Measurements from ENCODE around the gene COPS2. TPM values are rescaled to one million over a fixed set of nuclear protein-coding genes. Genes with fewer than 3 reads are reported as not detected.
A peak's percentile ranks its signal among the peaks of the same experiment; 100 is the strongest.
"Not testable (repeated sequence)": the region's sequence is repeated elsewhere in the genome, so short reads cannot be mapped to it uniquely, and the experiment has no call there.

The COPS2 gene
- total RNA-seq = 70.8 TPM

- DNase-seq (ENCODE audit: low spot score) = peak; percentile 95
These were observed at the start of gene COPS2 for GRCh38 chr15:49155110-49155833. TSS of gene COPS2 (minus strand) at chr15:49155599. CDS start at chr15:49155578, 21 bp downstream.

GRCh38 chr15:49200347-49200746 is 44.9 kb upstream of the COPS2 start:
- DNase-seq (ENCODE audit: low spot score) = no peak

- DNase-seq (ENCODE audit: low spot score) = no peak
These were observed 44.3 kb upstream of the COPS2 start for GRCh38 chr15:49199666-49200065.

DNA sequence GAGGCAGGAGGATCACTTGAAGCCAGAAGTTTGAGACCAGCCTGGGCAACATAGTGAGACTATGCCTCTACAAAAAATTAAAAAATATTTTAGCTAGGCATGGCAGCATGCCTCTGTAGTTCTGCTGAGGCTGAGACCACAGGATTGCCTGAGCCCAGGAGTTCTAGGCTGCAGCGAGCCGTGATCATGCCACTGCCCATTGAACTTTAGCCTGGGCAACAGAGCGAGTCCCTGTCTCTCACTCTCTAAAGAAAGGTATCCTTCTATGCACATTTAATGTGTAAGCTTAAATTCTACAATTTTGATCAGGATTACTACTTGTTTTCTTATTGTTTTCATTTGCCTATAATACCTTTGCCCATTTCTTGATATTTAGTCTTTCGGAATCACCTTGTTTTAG is 41.5 kb upstream of the COPS2 start:
- no peak for DNase-seq (ENCODE audit: low spot score)

DNA sequence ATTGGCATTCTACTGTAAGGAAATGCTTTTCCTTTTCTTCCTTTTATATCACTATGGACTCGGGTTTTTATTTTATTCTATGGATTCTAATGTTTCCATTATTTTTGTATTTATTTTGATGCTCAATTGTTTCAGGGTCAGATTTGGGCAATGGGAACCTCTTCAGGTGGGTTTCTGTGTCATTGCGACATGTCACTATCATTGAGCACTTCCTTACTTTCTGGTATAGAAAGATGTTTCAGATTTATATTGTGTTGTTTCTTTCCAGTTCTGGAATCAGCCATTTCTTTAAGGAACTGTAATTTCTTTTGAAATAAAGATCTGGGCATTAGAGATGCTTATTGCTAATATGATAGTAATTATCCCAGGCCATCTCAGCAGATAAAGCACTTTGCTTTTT is 36.5 kb upstream of the COPS2 start:
- DNase-seq (ENCODE audit: low spot score) = no peak

DNA sequence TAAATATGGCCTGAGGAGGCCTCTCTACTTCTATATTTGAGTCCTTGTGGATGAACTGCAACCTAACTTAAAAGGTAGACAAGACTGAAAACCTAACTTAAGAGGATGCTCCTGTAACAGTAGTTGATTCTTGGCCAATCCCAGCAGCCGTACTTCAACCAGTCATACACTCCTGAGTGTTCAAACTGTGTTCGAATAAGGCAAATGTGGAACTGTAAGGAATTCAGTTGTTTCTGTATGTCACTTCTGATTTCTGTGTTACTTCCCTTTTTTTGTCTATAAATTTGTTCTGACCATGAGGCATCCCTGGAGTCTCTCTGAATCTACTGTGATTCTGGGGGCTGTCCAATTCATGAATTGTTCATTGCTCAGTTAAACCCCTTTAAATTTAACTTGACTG is 35.2 kb upstream of the COPS2 start:
- DNase-seq (ENCODE audit: low spot score) = no peak

DNA sequence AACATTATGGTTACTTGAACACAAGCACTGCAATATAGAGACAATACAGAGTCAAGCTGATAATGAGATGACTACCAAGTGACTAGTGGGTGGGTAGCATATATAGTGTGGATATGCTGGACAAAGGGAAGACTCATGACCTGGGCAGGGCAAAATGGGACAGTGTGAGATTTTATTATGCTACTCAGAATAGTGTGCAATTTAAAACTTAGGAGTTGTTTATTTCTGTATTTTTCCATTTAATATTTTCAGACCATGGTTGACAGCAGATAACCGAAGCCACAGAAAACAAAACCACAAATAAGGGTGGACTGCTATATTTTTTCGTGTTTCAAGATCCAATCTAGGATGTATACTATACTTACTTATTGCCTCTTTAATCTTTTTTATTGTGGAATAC is 34.2 kb upstream of the COPS2 start:
- no peak for DNase-seq (ENCODE audit: low spot score)

GRCh38 chr15:49188933-49189332 is 33.5 kb upstream of the COPS2 start:
- DNase-seq (ENCODE audit: low spot score) = no peak

GRCh38 chr15:49187549-49188245 is 32.3 kb upstream of the COPS2 start:
- no peak for DNase-seq (ENCODE audit: low spot score)

DNA sequence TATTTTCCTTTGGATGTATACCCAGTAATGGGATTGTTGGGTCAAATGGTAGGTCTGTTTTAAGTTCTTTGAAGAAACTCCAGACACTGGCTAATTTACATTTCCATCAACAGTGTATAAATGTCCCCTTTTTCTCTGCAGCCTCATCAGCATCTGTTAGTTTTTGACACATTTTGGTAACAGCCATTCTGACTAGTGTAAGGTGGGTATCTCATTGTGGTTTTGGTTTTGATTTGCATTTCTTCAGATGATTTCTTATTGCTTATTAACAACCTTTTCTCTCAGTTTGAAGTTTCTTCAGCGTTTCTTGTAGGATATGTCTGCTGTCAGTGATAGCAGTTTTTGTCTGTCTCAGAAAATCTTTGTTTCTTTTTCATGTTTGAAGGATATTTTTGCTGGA is 30.1 kb upstream of the COPS2 start:
- DNase-seq (ENCODE audit: low spot score) = no peak

DNA sequence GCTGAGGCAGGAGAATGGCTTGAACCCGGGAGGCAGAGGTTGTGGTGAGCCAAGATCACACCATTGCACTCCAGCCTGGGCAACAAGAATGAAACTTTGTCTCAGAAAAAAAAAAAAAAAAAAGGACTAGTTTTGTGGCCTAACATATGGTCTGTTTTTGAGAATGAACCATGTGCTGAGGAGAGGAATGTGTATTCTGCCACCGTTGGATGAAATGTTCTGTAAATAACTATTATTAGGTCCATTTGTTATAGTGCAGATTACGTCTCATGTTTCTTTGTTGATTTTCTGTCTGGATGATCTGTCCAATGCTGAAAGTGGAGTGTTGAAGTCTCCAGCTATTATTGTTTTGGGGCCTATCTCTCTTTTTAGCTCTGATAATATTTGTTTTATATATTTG is 28.3 kb upstream of the COPS2 start:
- DNase-seq (ENCODE audit: low spot score) = not testable (repeated sequence)

DNA sequence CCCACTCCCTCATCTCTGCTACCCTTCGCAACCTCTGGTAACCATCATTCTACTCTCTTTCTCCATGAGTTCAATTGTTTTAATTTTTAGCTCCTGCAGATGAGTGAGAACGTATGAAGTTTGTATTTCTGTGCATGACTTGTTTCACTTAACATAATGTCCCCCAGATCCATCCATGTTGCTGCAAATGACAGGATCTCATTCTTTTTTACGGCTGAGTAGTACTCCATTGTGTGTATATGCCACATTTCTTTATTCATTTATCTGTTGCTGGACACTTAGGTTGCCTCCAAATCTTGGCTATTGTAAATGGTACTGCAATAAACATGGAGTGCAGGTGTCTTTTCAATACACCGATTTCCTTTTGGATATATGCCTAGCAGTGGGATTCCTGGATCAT is 26.7 kb upstream of the COPS2 start:
- no peak for DNase-seq (ENCODE audit: low spot score)

- no peak for DNase-seq (ENCODE audit: low spot score)
These were observed 24.2 kb upstream of the COPS2 start for GRCh38 chr15:49179433-49180190.

DNA sequence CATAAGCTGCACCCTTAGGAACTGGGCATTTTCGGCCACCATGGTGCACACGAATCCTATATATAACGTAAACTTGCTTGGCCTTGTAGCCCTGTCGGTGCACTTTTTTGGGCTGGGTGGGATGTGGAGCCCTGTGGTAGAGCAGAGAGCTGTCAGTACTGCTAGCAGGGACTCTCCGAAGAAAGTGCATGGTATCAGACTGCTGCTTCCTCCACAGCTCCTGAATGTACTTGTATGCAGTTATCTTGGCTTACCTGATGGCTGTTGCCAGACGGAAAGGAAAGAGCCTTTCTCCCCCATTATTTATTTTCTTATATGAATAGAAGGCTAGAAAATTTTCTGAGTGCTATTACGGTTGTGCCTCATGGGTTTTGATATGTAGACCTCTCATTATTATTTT is 23.1 kb upstream of the COPS2 start:
- DNase-seq (ENCODE audit: low spot score) = no peak

- DNase-seq (ENCODE audit: low spot score) = not testable (repeated sequence)
These were observed 20.4 kb upstream of the COPS2 start for GRCh38 chr15:49175582-49176397.

DNA sequence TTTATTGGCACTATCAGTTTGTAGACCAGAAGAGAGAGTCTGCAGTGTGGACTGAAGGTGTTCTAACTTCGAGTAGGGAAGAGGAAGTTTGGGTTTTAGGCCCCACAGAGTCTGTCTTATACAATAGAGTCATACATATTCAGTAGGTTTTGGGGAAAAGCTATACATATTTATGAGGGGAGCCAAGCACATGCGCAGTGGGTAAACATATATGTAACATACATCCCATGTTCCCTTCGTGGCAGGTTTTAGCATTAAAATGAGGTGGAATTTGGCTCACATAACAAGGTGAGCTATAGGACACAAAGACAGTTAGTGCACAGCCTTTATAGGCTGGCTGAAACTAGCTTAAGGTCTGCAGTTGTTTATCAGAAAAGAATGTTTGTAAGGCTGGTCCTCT is 19.5 kb upstream of the COPS2 start:
- no peak for DNase-seq (ENCODE audit: low spot score)

DNA sequence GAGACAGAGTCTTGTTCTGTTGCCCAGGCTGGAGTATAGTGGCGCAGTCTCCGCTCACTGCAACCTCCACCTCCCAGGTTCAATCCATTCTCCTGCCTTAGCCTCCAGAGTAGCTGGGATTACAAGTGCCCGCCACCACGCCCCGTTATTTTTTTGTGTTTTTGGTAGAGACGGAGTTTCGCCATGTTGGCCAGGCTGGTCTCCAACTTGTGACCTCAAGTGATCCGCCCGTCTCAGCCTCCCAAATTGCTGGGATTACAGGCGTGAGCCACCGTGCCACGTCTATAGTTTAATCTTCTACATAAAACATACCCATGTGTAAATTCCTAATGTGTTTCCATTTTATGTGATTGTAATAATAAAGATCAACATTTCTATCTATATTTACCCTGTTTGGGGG is 16.4 kb upstream of the COPS2 start:
- DNase-seq (ENCODE audit: low spot score) = no peak

DNA sequence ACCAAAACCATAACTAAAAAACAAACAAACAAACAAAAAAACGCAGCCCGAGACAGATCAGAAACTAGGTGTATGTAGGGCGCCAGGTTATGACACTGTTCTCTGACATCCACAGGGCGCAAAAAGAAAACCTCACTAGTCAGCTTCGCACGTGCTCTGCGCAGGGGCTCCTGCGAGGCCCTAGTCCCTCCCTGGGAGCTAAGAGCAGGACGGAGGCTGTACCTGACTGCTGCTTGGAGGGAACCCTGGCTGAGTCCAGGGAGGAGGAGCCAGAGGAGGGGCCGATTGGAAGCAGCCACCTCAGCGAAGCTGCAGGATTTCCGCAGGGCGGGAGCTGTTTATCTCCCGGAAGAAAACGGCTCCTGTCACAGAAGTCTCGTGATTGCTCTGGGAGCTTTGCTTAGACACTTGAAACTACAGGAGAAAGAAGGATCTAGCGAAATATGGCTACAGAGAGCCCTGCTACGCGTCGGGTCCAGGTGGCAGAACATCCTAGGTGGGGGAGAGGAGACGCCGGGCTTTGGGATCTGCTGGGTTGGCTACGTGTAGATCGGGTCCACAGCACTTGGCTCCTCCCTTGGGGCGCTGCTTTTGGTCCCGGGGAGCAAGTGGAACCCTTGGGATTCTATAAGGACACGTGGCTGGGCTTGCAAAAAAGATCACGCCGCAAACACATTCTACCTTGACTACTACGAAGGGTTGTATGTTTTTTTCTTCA is 14.6 kb upstream of the COPS2 start, which contains the start of gene GALK2:
GALK2 (plus strand) TSS at position 368 of the 718 bp plus-strand sequence; CDS start at position 444, 76 bp downstream.
- DNase-seq (ENCODE audit: low spot score) = peak; percentile 88

DNA sequence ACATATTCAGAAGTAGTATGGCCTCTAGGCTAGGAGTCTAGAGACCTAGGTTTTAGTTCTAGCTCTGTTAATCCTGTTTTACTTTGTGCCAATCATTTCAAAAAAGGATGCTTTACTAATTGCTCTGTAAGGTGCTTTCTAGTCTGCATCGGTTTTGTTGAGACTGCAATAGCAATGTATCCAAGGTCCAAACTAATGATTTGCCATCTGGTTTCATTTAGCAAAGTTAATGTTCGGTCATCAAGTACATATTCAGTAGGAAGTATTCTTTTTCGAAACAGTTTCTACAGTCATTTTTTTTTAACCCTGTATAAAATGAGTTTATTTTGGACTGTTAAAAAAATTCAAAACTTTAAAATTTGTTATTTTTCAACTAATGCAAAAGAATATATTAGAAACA is 12.6 kb upstream of the COPS2 start:
- no peak for DNase-seq (ENCODE audit: low spot score)

DNA sequence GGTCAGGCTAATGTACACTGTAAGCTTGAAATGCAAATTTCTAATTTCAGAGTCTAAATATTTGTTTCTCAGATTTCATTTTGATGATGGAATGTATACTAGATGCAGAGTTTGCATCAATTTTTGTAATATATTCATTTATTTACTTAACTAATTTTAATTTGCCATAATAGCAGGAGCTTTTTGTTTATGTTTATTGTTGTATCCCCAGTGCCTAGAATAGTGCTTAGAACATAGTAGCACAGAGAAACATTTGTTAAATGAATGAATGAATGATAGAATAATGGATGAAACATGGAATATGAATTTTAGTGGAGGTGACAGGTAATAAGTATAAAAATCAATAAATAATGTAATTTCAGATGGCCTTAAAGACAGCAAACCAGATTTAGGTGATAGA is 9.5 kb upstream of the COPS2 start:
- no peak for DNase-seq (ENCODE audit: low spot score)

DNA sequence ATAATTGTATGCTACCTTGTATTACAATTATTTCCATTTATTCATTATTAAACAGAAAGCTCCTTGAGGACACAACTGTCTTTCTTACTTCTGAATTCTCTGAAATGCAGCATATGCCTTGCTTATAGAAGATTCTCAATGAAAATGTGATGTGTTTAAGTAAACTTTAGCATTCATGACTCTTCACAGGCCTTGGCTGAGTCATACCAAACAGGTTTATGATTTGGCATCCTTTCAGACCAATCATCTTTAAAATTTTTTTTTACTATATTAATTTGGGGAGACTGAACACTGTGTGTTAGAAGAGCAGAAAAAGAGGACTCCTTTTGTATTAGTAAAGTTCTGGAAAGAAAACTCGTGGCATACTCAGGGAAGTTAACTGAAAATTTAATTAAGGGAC is 8.3 kb upstream of the COPS2 start:
- DNase-seq (ENCODE audit: low spot score) = no peak
